ENCODE data around the gene MTCL1.

The MTCL1 gene

GRCh38 chr18:8688216-8688800 lies 17.0 kb upstream of the MTCL1 start:
- no peak for DNase-seq (ENCODE audit: low spot score)

- no peak for DNase-seq (ENCODE audit: low spot score)
Measured at GRCh38 chr18:8688816-8689215, 16.5 kb upstream of the MTCL1 start.

- DNase-seq (ENCODE audit: low spot score), result no peak
Measured at GRCh38 chr18:8689517-8689916, 15.8 kb upstream of the MTCL1 start.

- DNase-seq (ENCODE audit: low spot score), result no peak
Measured at GRCh38 chr18:8694891-8695290, 10.5 kb upstream of the MTCL1 start.

GRCh38 chr18:8695932-8696517 lies 9.3 kb upstream of the MTCL1 start:
- DNase-seq (ENCODE audit: low spot score), result no peak

- peak; percentile 70 for DNase-seq (ENCODE audit: low spot score)
Measured at GRCh38 chr18:8696749-8697211, 8.6 kb upstream of the MTCL1 start.

GRCh38 chr18:8699126-8699525 lies 6.2 kb upstream of the MTCL1 start:
- no peak for DNase-seq (ENCODE audit: low spot score)

- no peak for DNase-seq (ENCODE audit: low spot score)
Measured at GRCh38 chr18:8699948-8700347, 5.4 kb upstream of the MTCL1 start.

- no peak for DNase-seq (ENCODE audit: low spot score)
Measured at GRCh38 chr18:8701546-8702118, 3.7 kb upstream of the MTCL1 start.

- DNase-seq (ENCODE audit: low spot score), result no peak
Measured at GRCh38 chr18:8702668-8703067, 2.7 kb upstream of the MTCL1 start.

GRCh38 chr18:8703092-8703709 lies 2.2 kb upstream of the MTCL1 start:
- DNase-seq (ENCODE audit: low spot score), result no peak

GRCh38 chr18:8703781-8704301 lies 1.5 kb upstream of the MTCL1 start:
- no peak for DNase-seq (ENCODE audit: low spot score)

- DNase-seq (ENCODE audit: low spot score), result peak; percentile 71
Measured at GRCh38 chr18:8704361-8705237, 757 bp upstream of the MTCL1 start.

- DNase-seq (ENCODE audit: low spot score), result no peak
Measured at GRCh38 chr18:8705961-8706790, 820 bp downstream of the MTCL1 start.

GRCh38 chr18:8706791-8707555 lies 1.6 kb downstream of the MTCL1 start:
- no peak for DNase-seq (ENCODE audit: low spot score)

- no peak for DNase-seq (ENCODE audit: low spot score)
Measured at GRCh38 chr18:8707556-8708300, 2.4 kb downstream of the MTCL1 start.

- no peak for DNase-seq (ENCODE audit: low spot score)
Measured at GRCh38 chr18:8708670-8709069, 3.3 kb downstream of the MTCL1 start.

GRCh38 chr18:8709248-8710059 lies 4.1 kb downstream of the MTCL1 start:
- DNase-seq (ENCODE audit: low spot score), result no peak

GRCh38 chr18:8711736-8712135 lies 6.4 kb downstream of the MTCL1 start:
- DNase-seq (ENCODE audit: low spot score), result no peak
